HCT116 (cell line): ENCODE results near the gene POLR1A. TPM values are rescaled to one million over a fixed set of nuclear protein-coding genes. Genes with fewer than 3 reads are reported as not detected.

Experiments used
- ATAC-seq: fragments of 200-7000 bp; cut with Tn5 transposase; 2 replicates; pipeline ENCODE4 v1.9.1; 2020; ENCODE audit warnings: mild to moderate bottlenecking, moderate library complexity
- BruUV-seq: library from RNA; stranded (reverse); fragments of 400-500 nt; replicated peaks from 2 replicates; lab custom pipeline; 2021; lab: Mats Ljungman, UMichigan
- CTCF ChIA-PET: fragments of 300-600 bp; sonication (Branson Sonifier 250); formaldehyde crosslinking; loops from one replicate; lab custom pipeline; 2021; ENCODE audit warnings: antibody characterized with exemption; lab: Charles Lee
- POLR2A ChIA-PET: fragments of 300-600, 350-600 bp; sonication (Branson Sonifier 250); formaldehyde crosslinking; loops from one replicate; lab custom pipeline; 2021; ENCODE audit warnings: antibody characterized with exemption; lab: Charles Lee
- RAD21 ChIA-PET, 2 experiments: fragments of 300-600 bp; sonication (Branson Sonifier 250); formaldehyde crosslinking; loops; one replicate each; lab custom pipeline; 2023; ENCODE audit warnings: low total read pairs in 2 of 2; ENCODE audit not compliant: uncharacterized antibody in 2 of 2, unreplicated experiment in 2 of 2, low non-redundant PET in 1 of 2; lab: Charles Lee
- DNase-seq: peaks from one replicate; pipeline ENCODE4 v3.0.0-alpha.2; 2010; ENCODE audit warnings: low read depth, low spot score
- H2AFZ ChIP-seq: fragments of 200-600 bp; shearing (Covaris generic), sonication (generic); 2 replicates; pipeline ENCODE4 v1.6.1; 2017; ENCODE audit warnings: low read depth, mixed run types, mixed read lengths, antibody characterized with exemption, low read length; ENCODE audit not compliant: poor library complexity, severe bottlenecking
- H3K27ac ChIP-seq: 2 replicates; pipeline ENCODE4 v1.5.1; 2012; ENCODE audit warnings: low read depth, low read length
- H3K27me3 ChIP-seq: fragments of 200-600 bp; sonication (generic); 2 replicates; pipeline ENCODE4 v1.6.1; 2016; ENCODE audit warnings: mixed run types, low read length, mixed read lengths; ENCODE audit not compliant: insufficient read depth
- H3K36me3 ChIP-seq, 2 experiments: fragments of 200-500 bp in 1 of 2; fragments of 200-600 bp in 1 of 2; sonication (Bioruptor generic) in 1 of 2; sonication (generic) in 1 of 2; 2 replicates each; pipeline versions ENCODE4 v1.5.1 to v1.6.1; 2014 to 2016; ENCODE audit warnings: low read length in 2 of 2, inconsistent platforms in 1 of 2, mixed read lengths in 1 of 2, mixed run types in 1 of 2; ENCODE audit not compliant: insufficient read depth in 2 of 2, control insufficient read depth in 1 of 2
- H3K4me1 ChIP-seq, 2 experiments: fragments of 200-600 bp in 1 of 2; sonication (generic) in 1 of 2; 2 replicates each; pipeline versions ENCODE4 v1.5.1 to v1.6.1; 2012 to 2017; ENCODE audit warnings: low read length in 2 of 2, inconsistent platforms in 1 of 2, mild to moderate bottlenecking in 1 of 2, mixed read lengths in 1 of 2, mixed run types in 1 of 2, moderate library complexity in 1 of 2; ENCODE audit not compliant: insufficient read depth in 2 of 2, control insufficient read depth in 1 of 2
- H3K4me2 ChIP-seq: fragments of 200-600 bp; sonication (generic); 2 replicates; pipeline ENCODE4 v1.6.1; 2017; ENCODE audit warnings: mixed run types, low read length, mixed read lengths
- H3K4me3 ChIP-seq, 2 experiments: fragments of 200-600 bp in 1 of 2; sonication (generic) in 1 of 2; replicated peaks in 1 of 2; 2 replicates each; pipeline ENCODE4 v1.5.1; 2011 to 2016; ENCODE audit warnings: low read length in 2 of 2, control low read depth in 1 of 2, low read depth in 1 of 2, mild to moderate bottlenecking in 1 of 2, mixed read lengths in 1 of 2, mixed run types in 1 of 2
- H3K79me2 ChIP-seq: fragments of 200-600 bp; sonication (generic); 2 replicates; pipeline ENCODE4 v1.6.1; 2017; ENCODE audit warnings: mild to moderate bottlenecking, mixed run types, low read length, moderate library complexity, mixed read lengths; ENCODE audit not compliant: insufficient read depth
- H3K9ac ChIP-seq: fragments of 200-600 bp; sonication (generic); 2 replicates; pipeline ENCODE4 v1.6.1; 2016; ENCODE audit warnings: low read length, mixed read lengths
- H3K9me2 ChIP-seq: fragments of 200-600 bp; sonication (generic), shearing (Covaris generic); 2 replicates; pipeline ENCODE4 v1.6.1; 2017; ENCODE audit warnings: mixed run types, mild to moderate bottlenecking, moderate library complexity; ENCODE audit not compliant: insufficient read depth
- H3K9me3 ChIP-seq, 2 experiments: fragments of 200-500 bp in 1 of 2; fragments of 200-600 bp in 1 of 2; sonication (Bioruptor generic) in 1 of 2; sonication (generic) in 1 of 2; 2 replicates each; pipeline ENCODE4 v1.6.1; 2014 to 2017; ENCODE audit warnings: low read length in 2 of 2, mixed read lengths in 2 of 2, inconsistent platforms in 1 of 2, low read depth in 1 of 2, mild to moderate bottlenecking in 1 of 2, mixed run types in 1 of 2, moderate library complexity in 1 of 2; ENCODE audit not compliant: control insufficient read depth in 1 of 2, insufficient read depth in 1 of 2
- H4K20me1 ChIP-seq: fragments of 200-600 bp; sonication (generic), shearing (Covaris generic); 2 replicates; pipeline ENCODE4 v1.6.1; 2017; ENCODE audit warnings: mixed run types, mild to moderate bottlenecking, moderate library complexity; ENCODE audit not compliant: insufficient read depth
- CBX3 ChIP-seq: IDR thresholded peaks from 2 replicates; pipeline ENCODE4 v1.6.1; 2012; ENCODE audit warnings: low read depth
- CEBPB ChIP-seq: IDR thresholded peaks from 2 replicates; pipeline ENCODE4 v1.6.1; 2012; ENCODE audit warnings: low read depth
- EGR1 ChIP-seq: IDR thresholded peaks from 2 replicates; pipeline ENCODE4 v1.6.1; 2012; ENCODE audit warnings: low read depth
- EZH2 ChIP-seq: fragments of 200-600 bp; sonication (generic); IDR thresholded peaks from 2 replicates; pipeline ENCODE4 v1.6.1; 2017; ENCODE audit warnings: antibody characterized with exemption, mixed run types
- EZH2phosphoT487 ChIP-seq: fragments of 200-600 bp; IDR thresholded peaks from 2 replicates; pipeline ENCODE4 v1.6.1; 2018; ENCODE audit warnings: antibody characterized with exemption, borderline replicate concordance
- FOSL1 ChIP-seq: IDR thresholded peaks from 2 replicates; pipeline ENCODE4 v1.6.1; 2012; ENCODE audit warnings: low read depth
- JUND ChIP-seq: IDR thresholded peaks from 2 replicates; pipeline ENCODE4 v1.6.1; 2012
- POLR2A ChIP-seq: IDR thresholded peaks from 2 replicates; pipeline ENCODE4 v1.7.0; 2011; ENCODE audit warnings: borderline replicate concordance; ENCODE audit not compliant: insufficient read depth, insufficient read length; ENCODE audit errors: extremely low read depth
- POLR2AphosphoS5 ChIP-seq: IDR thresholded peaks from 2 replicates; pipeline ENCODE4 v1.6.1; 2011; ENCODE audit warnings: mild to moderate bottlenecking, low read depth, low read length, moderate library complexity
- REST ChIP-seq: IDR thresholded peaks from 2 replicates; pipeline ENCODE4 v1.6.1; 2012; ENCODE audit warnings: low read depth
- SIN3A ChIP-seq: IDR thresholded peaks from 2 replicates; pipeline ENCODE4 v1.6.1; 2012; ENCODE audit warnings: low read depth
- SP1 ChIP-seq: IDR thresholded peaks from 2 replicates; pipeline ENCODE4 v1.6.1; 2012; ENCODE audit warnings: low read depth
- TCF7L2 ChIP-seq: IDR thresholded peaks from 2 replicates; pipeline ENCODE4 v1.7.0; 2011; ENCODE audit warnings: borderline replicate concordance, inconsistent platforms; ENCODE audit not compliant: insufficient read depth, insufficient read length; ENCODE audit errors: extremely low read depth
- YY1 ChIP-seq: IDR thresholded peaks from 2 replicates; pipeline ENCODE4 v1.6.1; 2011; ENCODE audit warnings: low read length, low read depth, moderate library complexity, mild to moderate bottlenecking; ENCODE audit not compliant: insufficient replicate concordance; ENCODE audit errors: extremely low read depth
- ZBTB33 ChIP-seq: IDR thresholded peaks from 2 replicates; pipeline ENCODE4 v1.6.1; 2011; ENCODE audit warnings: mild to moderate bottlenecking, low read length, moderate library complexity; ENCODE audit not compliant: insufficient replicate concordance; ENCODE audit errors: extremely low read depth
- ZFX ChIP-seq: fragments of 450-650 bp; IDR thresholded peaks from 2 replicates; pipeline ENCODE4 v1.6.1; 2017
- ZNF274 ChIP-seq: fragments of 200-500 bp; sonication (Bioruptor generic); IDR thresholded peaks from 2 replicates; pipeline ENCODE4 v1.6.1; 2014; ENCODE audit warnings: mild to moderate bottlenecking, low read depth, low read length, inconsistent platforms
- intact Hi-C: fragments of 100-400 bp; cut with micrococcal nuclease; formaldehyde crosslinking; loops from 2 replicates; pipeline ENCODE4 v1.10.0; 2022
- total RNA-seq: library from RNA; stranded (reverse); gene quantifications from one replicate; pipeline ENCODE4 v1.2.1, GENCODE V29; 2021; ENCODE audit not compliant: unreplicated experiment
- TF ChIP-seq, protein P1 (sequence below), 3 experiments: fragments of 200-600 bp in 1 of 3; sonication (generic) in 1 of 3; IDR thresholded peaks in 2 of 3; conservative IDR thresholded peaks in 1 of 3; 2 replicates each; pipeline ENCODE4 v1.5.1; 2012 to 2017; ENCODE audit warnings: low read depth in 2 of 3, low read length in 2 of 3, antibody characterized with exemption in 1 of 3, borderline replicate concordance in 1 of 3, control low read depth in 1 of 3, mild to moderate bottlenecking in 1 of 3, mixed read lengths in 1 of 3, mixed run types in 1 of 3, moderate library complexity in 1 of 3; ENCODE audit not compliant: insufficient read depth in 1 of 3
- TF ChIP-seq, protein P2 (sequence below): IDR thresholded peaks from 2 replicates; pipeline ENCODE4 v1.6.1; 2012

The POLR1A gene
- total RNA-seq, 1 experiment from 2014 or later: 46.6 TPM

- Histone ChIP-seq H3K4me2 (no peak overlapping the region), H3K4me3 (no peak overlapping the region), H3K9ac (no peak overlapping the region), H3K27ac (no peak overlapping the region), H2AFZ (no peak overlapping the region), H3K9me2 (no peaks in the 10 kb centered on the region), H3K36me3 (peaks cover 39 to 45% of the 10 kb centered on the region in 2 experiments), H3K9me3 (no peaks in the 10 kb centered on the region), H4K20me1 (no peaks in the 10 kb centered on the region), H3K4me1 (no peaks in the 10 kb centered on the region), H3K79me2 (no peaks in the 10 kb centered on the region), H3K27me3 (no peaks in the 10 kb centered on the region)
- TF ChIP-seq POLR2AphosphoS5: no peak
- no peak for TF ChIP-seq SIN3A
- no peak for TF ChIP-seq EZH2
- TF ChIP-seq REST: no peak
- TF ChIP-seq SP1: no peak
- no peak for TF ChIP-seq JUND
- TF ChIP-seq, protein P1, sequence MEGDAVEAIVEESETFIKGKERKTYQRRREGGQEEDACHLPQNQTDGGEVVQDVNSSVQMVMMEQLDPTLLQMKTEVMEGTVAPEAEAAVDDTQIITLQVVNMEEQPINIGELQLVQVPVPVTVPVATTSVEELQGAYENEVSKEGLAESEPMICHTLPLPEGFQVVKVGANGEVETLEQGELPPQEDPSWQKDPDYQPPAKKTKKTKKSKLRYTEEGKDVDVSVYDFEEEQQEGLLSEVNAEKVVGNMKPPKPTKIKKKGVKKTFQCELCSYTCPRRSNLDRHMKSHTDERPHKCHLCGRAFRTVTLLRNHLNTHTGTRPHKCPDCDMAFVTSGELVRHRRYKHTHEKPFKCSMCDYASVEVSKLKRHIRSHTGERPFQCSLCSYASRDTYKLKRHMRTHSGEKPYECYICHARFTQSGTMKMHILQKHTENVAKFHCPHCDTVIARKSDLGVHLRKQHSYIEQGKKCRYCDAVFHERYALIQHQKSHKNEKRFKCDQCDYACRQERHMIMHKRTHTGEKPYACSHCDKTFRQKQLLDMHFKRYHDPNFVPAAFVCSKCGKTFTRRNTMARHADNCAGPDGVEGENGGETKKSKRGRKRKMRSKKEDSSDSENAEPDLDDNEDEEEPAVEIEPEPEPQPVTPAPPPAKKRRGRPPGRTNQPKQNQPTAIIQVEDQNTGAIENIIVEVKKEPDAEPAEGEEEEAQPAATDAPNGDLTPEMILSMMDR (IDR thresholded peaks at IDR 0.05 in 2 of 3, conservative IDR thresholded peaks at IDR 0.05 in 1 of 3; ENCODE audit: borderline replicate concordance in 1 of 3, insufficient read depth in 1 of 3, low read depth in 2 of 3, low read length in 2 of 3): no peak
- TF ChIP-seq EZH2phosphoT487: no peak
- no peak for TF ChIP-seq POLR2A
- TF ChIP-seq ZFX: no peak
- TF ChIP-seq CBX3: no peak
- no peak for TF ChIP-seq EGR1
- no peak for TF ChIP-seq TCF7L2
- TF ChIP-seq, protein P2, sequence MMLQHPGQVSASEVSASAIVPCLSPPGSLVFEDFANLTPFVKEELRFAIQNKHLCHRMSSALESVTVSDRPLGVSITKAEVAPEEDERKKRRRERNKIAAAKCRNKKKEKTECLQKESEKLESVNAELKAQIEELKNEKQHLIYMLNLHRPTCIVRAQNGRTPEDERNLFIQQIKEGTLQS: no peak
- TF ChIP-seq YY1: no peak
- TF ChIP-seq FOSL1: no peak
- TF ChIP-seq ZNF274: no peak
- no peak for TF ChIP-seq ZBTB33
- TF ChIP-seq CEBPB: no peak
- ATAC-seq: no peak
- no peak for DNase-seq
- POLR2A ChIA-PET: no interaction called here
- CTCF ChIA-PET: no interaction called here
- RAD21 ChIA-PET: no interaction called here
- intact Hi-C loops: no loop called here
- BruUV-seq: no TSS peak
Observed at GRCh38 chr2:86138736-86139625, 33.3 kb upstream of the POLR1A start.
